ENCODE data around the gene PRICKLE4.

The PRICKLE4 gene

DNA sequence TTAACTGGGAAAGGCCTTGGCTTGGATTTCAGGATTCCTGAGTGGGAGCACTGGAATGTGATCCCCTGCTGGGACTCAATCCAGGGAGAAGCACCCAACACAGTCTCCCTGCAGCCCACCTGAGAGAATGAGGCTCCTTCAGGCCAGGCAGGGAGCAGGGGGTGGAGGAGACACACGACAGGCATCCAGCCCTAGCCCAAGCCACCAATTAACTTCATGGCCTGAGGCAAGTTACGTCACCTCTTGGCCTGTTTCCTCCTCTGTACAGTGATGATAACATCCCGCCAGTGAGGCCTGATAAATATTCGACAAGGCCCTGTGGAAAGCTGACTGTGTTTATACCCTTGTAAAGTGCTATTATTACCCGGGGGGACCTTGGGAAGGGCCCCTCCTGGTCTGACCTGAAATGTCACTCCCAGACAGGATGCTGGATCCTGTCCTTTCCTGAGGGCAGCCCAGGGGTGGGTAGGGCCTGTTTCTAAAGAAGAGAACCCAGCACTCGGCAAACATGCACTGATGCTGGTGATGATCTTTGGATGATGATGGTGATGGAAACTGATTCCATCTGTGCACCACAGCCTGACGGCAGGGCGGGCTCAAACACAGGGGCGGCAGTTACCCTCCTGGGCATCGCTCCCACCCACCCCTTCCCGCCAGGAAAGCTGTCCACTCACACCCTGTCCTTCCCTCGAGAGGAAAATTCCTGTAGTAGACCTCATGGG lies 13.3 kb upstream of the PRICKLE4 start:
- peak; percentile 75 for DNase-seq (ENCODE audit: low read depth)
- TF ChIP-seq CTCF (IDR thresholded peaks at IDR 0.05; ENCODE audit: control insufficient read depth, insufficient read depth, low read depth, low read length, missing control alignments): no peak
- H3K4me3 ChIP-seq (ENCODE audit: control insufficient read depth, low read depth, low read length): no peak overlapping the region

DNA sequence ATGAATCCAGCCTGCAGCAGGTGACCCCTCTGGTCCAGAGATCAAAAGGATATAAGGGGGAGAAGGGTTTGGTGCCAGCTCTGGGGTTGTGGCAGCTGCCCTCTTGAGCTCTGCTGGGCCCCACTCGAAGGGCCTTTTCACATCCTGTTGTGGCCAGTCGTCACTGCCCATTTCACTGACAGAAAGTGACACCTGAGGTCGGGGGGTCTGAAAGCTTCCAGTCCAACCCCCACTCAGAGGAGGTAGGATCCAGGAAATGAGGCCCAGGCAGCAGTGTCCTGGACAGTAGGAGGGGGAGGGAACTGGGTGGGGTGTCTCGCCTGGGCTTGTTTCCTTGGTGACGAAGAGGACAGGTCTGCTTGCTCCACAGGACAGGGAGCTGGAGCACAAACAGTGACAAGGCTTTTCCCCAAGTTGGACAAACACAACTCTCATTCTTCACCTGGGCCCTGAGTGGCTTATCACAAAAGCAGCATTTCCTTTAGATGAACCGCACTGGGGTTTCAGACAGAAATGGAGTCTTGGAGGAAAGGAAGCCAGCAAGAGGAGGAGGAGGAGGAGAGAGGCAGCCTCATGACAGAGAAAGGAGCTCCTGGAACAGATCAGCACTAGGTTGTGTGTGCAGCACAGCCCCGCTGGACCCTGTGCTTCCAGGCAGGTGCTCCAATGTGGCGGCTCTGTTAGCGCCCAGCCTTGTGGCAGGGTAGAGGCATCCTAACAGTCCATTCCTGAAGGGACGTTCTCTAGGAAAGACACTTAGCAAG lies 11.9 kb upstream of the PRICKLE4 start:
- no peak overlapping the region for H3K4me3 ChIP-seq (ENCODE audit: control insufficient read depth, low read depth, low read length)
- TF ChIP-seq CTCF (IDR thresholded peaks at IDR 0.05; ENCODE audit: control insufficient read depth, insufficient read depth, low read depth, low read length, missing control alignments): no peak
- no peak for DNase-seq (ENCODE audit: low read depth)

DNA sequence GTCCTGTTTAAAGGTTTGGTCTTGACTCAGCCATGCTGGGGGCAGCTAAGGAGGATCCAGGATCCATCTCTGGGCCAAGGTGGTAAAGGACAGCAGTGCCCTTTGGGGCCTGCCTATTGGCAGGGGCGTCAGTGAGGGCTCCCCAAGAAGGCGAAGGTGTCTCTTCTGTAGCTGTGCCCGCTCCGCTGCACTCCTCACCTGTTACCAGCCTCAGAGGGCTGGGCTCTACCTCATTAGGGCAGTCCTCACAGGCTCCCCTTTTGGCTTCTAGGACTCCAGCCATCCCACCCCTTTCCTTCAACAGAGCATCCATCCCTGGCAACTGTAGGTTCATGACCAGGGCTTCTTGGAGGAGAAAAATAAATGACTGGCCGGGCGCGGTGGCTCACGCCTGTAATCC lies 11.2 kb upstream of the PRICKLE4 start:
- no peak overlapping the region for H3K4me3 ChIP-seq (ENCODE audit: control insufficient read depth, low read depth, low read length)
- no peak for DNase-seq (ENCODE audit: low read depth)
- no peak for TF ChIP-seq CTCF (IDR thresholded peaks at IDR 0.05; ENCODE audit: control insufficient read depth, insufficient read depth, low read depth, low read length, missing control alignments)

GRCh38 chr6:41770381-41771057 lies 10.1 kb upstream of the PRICKLE4 start:
- no peak for DNase-seq (ENCODE audit: low read depth)
- H3K4me3 ChIP-seq (ENCODE audit: control insufficient read depth, low read depth, low read length): no peak overlapping the region
- no peak for TF ChIP-seq CTCF (IDR thresholded peaks at IDR 0.05; ENCODE audit: control insufficient read depth, insufficient read depth, low read depth, low read length, missing control alignments)

- no peak for TF ChIP-seq CTCF (IDR thresholded peaks at IDR 0.05; ENCODE audit: control insufficient read depth, insufficient read depth, low read depth, low read length, missing control alignments)
- DNase-seq (ENCODE audit: low read depth): no peak
- H3K4me3 ChIP-seq (ENCODE audit: control insufficient read depth, low read depth, low read length): no peak overlapping the region
These were observed 9.3 kb upstream of the PRICKLE4 start for GRCh38 chr6:41771058-41771983.

GRCh38 chr6:41774841-41775240 lies 5.7 kb upstream of the PRICKLE4 start:
- no peak overlapping the region for H3K4me3 ChIP-seq (ENCODE audit: control insufficient read depth, low read depth, low read length)
- DNase-seq (ENCODE audit: low read depth): no peak
- no peak for TF ChIP-seq CTCF (IDR thresholded peaks at IDR 0.05; ENCODE audit: control insufficient read depth, insufficient read depth, low read depth, low read length, missing control alignments)
